RWPE2 (cell line): ENCODE results near the gene PAPPA2.

Source experiments
- ATAC-seq: fragments of 200-7000 bp; cut with Tn5 transposase; 3 replicates; pipeline ENCODE4 v1.9.1; 2021; ENCODE audit warnings: low read depth
- DNase-seq: peaks from one replicate; pipeline ENCODE4 v3.0.0-alpha.2; 2020; ENCODE audit warnings: low spot score
- H3K27ac ChIP-seq: fragments of 450-650 bp; 2 replicates; pipeline ENCODE4 v1.5.1; 2017; ENCODE audit warnings: mild to moderate bottlenecking; ENCODE audit not compliant: poor library complexity, severe bottlenecking
- H3K27me3 ChIP-seq: fragments of 250-450 bp; sonication (Bioruptor Pico); 2 replicates; pipeline ENCODE4 v1.5.1; 2021; ENCODE audit warnings: mild to moderate bottlenecking, moderate library complexity; ENCODE audit not compliant: insufficient read depth, poor library complexity, severe bottlenecking
- H3K36me3 ChIP-seq: fragments of 250-450 bp; sonication (Bioruptor Pico); 2 replicates; pipeline ENCODE4 v1.5.1; 2020; ENCODE audit warnings: low read depth, mild to moderate bottlenecking, moderate library complexity
- H3K4me1 ChIP-seq: fragments of 250-450 bp; sonication (Bioruptor Pico); 2 replicates; pipeline ENCODE4 v1.5.1; 2021; ENCODE audit warnings: mild to moderate bottlenecking, moderate library complexity; ENCODE audit not compliant: insufficient read depth, poor library complexity, severe bottlenecking
- H3K4me3 ChIP-seq: fragments of 250-450 bp; sonication (Bioruptor Pico); 2 replicates; pipeline ENCODE4 v1.5.1; 2021; ENCODE audit warnings: mild to moderate bottlenecking, moderate library complexity; ENCODE audit not compliant: severe bottlenecking
- H3K9me3 ChIP-seq: fragments of 250-450 bp; sonication (Bioruptor Pico); 2 replicates; pipeline ENCODE4 v1.5.1; 2021; ENCODE audit warnings: mild to moderate bottlenecking, moderate library complexity; ENCODE audit not compliant: severe bottlenecking
- TF ChIP-seq, protein P1 (sequence below): fragments of 450-650 bp; IDR thresholded peaks from one replicate; pipeline ENCODE4 v1.5.1; 2017; ENCODE audit warnings: mild to moderate bottlenecking, moderate library complexity; ENCODE audit not compliant: poor library complexity, severe bottlenecking

The PAPPA2 gene

DNA sequence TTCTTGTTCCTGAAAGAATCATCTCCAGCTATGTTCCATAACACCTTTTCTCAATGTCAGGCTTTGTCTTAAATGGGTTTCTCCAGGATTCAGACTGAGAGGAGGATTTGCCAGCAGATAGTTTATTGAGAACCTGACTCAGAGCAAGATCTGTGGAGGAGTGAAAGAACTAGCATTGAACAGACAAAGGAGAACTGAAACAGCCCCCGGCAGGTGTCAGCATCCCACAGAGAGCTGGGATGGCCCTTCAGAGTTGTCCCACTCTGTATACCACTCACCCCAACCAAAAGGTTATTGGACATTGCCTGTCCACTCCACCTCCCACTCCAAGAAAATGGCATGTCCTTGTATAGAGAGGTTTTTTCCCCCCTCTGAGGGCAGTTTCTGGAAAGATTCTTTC lies 270.7 kb downstream of the PAPPA2 start:
- ATAC-seq (no peak), DNase-seq (no peak)
- H3K4me3 ChIP-seq, result no peak overlapping the region
- no peaks in the 10 kb centered on the region for H3K27me3 ChIP-seq
- TF ChIP-seq, protein P1, sequence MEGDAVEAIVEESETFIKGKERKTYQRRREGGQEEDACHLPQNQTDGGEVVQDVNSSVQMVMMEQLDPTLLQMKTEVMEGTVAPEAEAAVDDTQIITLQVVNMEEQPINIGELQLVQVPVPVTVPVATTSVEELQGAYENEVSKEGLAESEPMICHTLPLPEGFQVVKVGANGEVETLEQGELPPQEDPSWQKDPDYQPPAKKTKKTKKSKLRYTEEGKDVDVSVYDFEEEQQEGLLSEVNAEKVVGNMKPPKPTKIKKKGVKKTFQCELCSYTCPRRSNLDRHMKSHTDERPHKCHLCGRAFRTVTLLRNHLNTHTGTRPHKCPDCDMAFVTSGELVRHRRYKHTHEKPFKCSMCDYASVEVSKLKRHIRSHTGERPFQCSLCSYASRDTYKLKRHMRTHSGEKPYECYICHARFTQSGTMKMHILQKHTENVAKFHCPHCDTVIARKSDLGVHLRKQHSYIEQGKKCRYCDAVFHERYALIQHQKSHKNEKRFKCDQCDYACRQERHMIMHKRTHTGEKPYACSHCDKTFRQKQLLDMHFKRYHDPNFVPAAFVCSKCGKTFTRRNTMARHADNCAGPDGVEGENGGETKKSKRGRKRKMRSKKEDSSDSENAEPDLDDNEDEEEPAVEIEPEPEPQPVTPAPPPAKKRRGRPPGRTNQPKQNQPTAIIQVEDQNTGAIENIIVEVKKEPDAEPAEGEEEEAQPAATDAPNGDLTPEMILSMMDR, result no peak
- no peaks in the 10 kb centered on the region for H3K36me3 ChIP-seq
- H3K4me1 ChIP-seq, result no peaks in the 10 kb centered on the region
- H3K9me3 ChIP-seq, result no peaks in the 10 kb centered on the region
- no peak overlapping the region for H3K27ac ChIP-seq

DNA sequence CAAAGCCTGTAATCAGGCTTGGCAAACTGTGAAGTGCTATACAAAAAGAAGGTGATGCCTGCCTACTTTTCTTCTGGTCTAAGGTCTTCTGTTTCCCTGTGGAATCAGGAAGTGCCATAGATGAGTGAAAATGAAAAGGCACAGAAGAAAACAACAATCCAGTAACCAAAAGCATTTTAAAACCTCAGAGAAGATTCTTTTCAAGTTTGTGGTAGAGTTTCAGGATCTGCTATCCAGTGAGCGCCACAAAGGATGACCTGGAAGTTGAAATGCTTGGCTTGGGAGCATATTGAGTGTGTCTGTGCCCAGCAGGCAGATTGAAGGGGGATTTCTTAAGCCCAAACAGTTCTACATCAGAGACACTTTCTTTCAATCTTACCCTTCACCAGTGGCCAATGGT lies 272.2 kb downstream of the PAPPA2 start:
- no peaks in the 10 kb centered on the region for H3K36me3 ChIP-seq
- ATAC-seq (no peak), DNase-seq (no peak)
- no peaks in the 10 kb centered on the region for H3K9me3 ChIP-seq
- H3K27me3 ChIP-seq, result no peaks in the 10 kb centered on the region
- H3K27ac ChIP-seq, result no peak overlapping the region
- no peaks in the 10 kb centered on the region for H3K4me1 ChIP-seq
- TF ChIP-seq, protein P1, result no peak
- H3K4me3 ChIP-seq, result no peak overlapping the region

DNA sequence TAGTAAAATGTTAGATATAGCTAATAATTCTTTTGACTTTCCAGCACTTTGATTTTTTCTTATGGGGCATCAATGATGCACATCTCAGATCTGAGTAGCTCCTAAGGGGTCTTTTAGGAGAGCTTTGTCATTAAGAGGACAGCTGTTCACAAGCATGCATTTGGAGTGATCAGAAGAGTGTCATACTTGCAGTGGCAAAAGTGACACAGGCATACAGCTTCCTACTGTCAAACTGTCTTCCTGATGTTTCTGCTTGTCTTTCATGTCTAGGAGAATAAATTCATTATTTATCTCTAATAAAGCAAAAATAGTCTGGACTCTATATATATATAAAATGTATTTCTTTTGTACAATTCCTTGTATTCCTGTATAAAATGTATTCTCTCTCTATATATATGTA lies 273.0 kb downstream of the PAPPA2 start:
- no peak for ATAC-seq
- Histone ChIP-seq H3K9me3 (no peaks in the 10 kb centered on the region), H3K4me1 (no peaks in the 10 kb centered on the region), H3K27ac (no peak overlapping the region), H3K27me3 (no peaks in the 10 kb centered on the region), H3K4me3 (no peak overlapping the region), H3K36me3 (no peaks in the 10 kb centered on the region)
- TF ChIP-seq, protein P1, result no peak
- DNase-seq, result no peak

DNA sequence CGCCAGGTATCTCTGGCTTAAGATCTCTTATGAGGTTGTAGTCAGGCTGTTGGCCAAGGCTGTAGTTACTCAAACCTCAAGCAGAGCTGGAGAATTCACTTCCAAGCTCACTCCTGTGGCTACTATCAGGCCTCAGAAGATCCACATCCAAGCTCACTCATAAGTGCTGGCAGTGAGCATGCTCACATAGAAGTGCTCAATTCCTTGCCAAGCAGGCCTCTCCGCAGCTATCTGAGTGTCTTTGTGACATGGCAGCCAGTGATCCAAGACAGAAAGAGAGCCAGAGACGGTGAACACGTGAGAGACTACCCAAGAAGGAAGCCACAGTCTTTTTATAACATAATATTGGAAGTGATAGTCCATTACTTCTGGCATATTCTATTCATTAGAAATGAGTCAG lies 278.2 kb downstream of the PAPPA2 start:
- no peak for ATAC-seq
- no peaks in the 10 kb centered on the region for H3K27me3 ChIP-seq
- H3K4me1 ChIP-seq, result no peaks in the 10 kb centered on the region
- TF ChIP-seq, protein P1, result no peak
- no peaks in the 10 kb centered on the region for H3K9me3 ChIP-seq
- H3K4me3 ChIP-seq, result no peak overlapping the region
- H3K36me3 ChIP-seq, result no peaks in the 10 kb centered on the region
- no peak overlapping the region for H3K27ac ChIP-seq
- no peak for DNase-seq

DNA sequence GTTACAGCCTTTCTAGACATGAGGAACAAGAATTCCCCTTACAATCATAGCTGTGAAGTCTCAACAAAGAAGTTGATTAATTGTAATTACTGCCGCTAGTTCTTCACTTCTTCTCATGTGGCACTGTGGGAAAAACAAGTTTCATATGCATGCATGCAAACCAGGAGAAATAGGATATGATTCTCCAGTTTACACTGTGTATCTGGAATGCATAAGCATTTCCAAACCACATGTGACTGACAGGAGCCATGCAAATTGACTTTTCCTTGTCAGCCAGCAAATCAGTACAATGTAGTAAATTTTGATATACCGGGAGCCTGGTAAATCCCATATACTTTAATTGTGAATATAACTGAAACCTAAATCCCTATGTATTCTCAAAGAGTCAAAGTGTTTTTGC lies 279.3 kb downstream of the PAPPA2 start:
- H3K27me3 ChIP-seq, result no peaks in the 10 kb centered on the region
- no peak overlapping the region for H3K4me3 ChIP-seq
- no peak overlapping the region for H3K27ac ChIP-seq
- H3K4me1 ChIP-seq, result no peaks in the 10 kb centered on the region
- no peak for ATAC-seq
- TF ChIP-seq, protein P1, result no peak
- no peak for DNase-seq
- H3K9me3 ChIP-seq, result no peaks in the 10 kb centered on the region
- H3K36me3 ChIP-seq, result no peaks in the 10 kb centered on the region
